Measurements from ENCODE around the gene NCBP2.
A peak's percentile ranks its signal among the peaks of the same experiment; 100 is the strongest.

Gene NCBP2

DNA sequence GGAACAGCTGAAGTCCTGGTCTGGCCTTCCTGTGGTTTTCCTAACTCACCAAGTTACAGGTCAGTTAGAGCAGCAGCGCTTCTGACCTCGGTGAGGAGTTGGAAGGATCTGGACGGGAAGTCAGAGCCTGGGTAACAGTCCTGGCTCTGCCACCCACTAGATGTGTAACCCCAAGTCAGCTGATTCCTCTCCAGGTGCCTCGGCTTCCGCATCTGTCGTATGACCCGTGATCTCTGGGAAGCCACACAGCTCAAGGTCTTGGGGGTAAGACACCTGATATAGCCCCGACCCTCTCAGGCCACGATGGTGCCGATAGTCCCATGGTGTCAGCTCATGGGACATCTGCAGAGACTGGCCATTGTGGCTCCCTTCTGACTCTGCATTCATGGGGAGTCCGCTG is 34.6 kb upstream of the NCBP2 start:
- H3K18ac ChIP-seq (ENCODE audit: low read length) = no peak overlapping the region
- no peak overlapping the region for H2BK15ac ChIP-seq (replicated peaks; ENCODE audit: low read depth)
- no peaks in the 10 kb centered on the region for H3K4me1 ChIP-seq (ENCODE audit: control insufficient read depth, low read depth, low read length)
- H3K79me2 ChIP-seq (ENCODE audit: control insufficient read depth, insufficient read depth, low read length) = no peaks in the 10 kb centered on the region
- H3K56ac ChIP-seq (ENCODE audit: low read length) = no peak overlapping the region
- no peak overlapping the region for H2BK5ac ChIP-seq (ENCODE audit: low read length)
- H3K79me1 ChIP-seq (ENCODE audit: low read length) = no peaks in the 10 kb centered on the region
- no peak overlapping the region for H4K5ac ChIP-seq (ENCODE audit: low read length)
- no peak overlapping the region for H3K4me2 ChIP-seq (ENCODE audit: low read length)
- WGBS (ENCODE audit: extremely low coverage, insufficient coverage, low lambda C conversion rate) = no CpG with 5 or more reads among the region's 11 CpGs
- H3K23ac ChIP-seq (ENCODE audit: low read length) = no peak overlapping the region
- no peaks in the 10 kb centered on the region for H3K36me3 ChIP-seq (ENCODE audit: control insufficient read depth, insufficient read depth, low read length)
- no peak overlapping the region for H2BK120ac ChIP-seq (ENCODE audit: low read depth, low read length)
- no peak overlapping the region for H4K8ac ChIP-seq (ENCODE audit: low read depth, low read length)
- no peaks in the 10 kb centered on the region for H3K27me3 ChIP-seq (ENCODE audit: insufficient read depth, low read length, poor library complexity)
- no peak overlapping the region for H3K27ac ChIP-seq (ENCODE audit: low read depth, low read length)
- no peak overlapping the region for H3K9ac ChIP-seq (ENCODE audit: low read length)
- DNase-seq = no peak
- no peak overlapping the region for H2AK5ac ChIP-seq (ENCODE audit: low read length)
- no peak overlapping the region for H3K4ac ChIP-seq (ENCODE audit: low read depth, low read length)
- H3K4me3 ChIP-seq (ENCODE audit: low read length) = no peak overlapping the region

DNA sequence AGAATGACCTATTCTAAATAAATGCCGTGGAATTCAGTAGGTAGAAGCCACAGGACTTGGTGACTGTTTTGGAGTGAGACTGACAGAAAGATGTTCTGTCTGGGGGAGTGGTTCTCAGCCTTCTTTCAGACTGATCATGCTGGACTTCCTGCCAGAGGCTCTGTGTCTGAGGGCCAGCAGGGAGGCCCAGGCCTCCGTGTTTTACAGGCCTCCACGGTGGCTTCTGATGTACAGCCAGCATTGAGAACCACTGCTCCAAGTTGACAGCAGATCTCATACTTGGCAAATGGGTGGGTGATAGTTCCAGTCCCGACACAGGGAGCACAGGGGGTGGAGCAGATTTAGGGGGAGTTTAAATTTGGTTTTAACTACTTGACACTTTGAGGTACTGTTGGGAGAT is 33.0 kb upstream of the NCBP2 start:
- H3K79me2 ChIP-seq (ENCODE audit: control insufficient read depth, insufficient read depth, low read length) = no peaks in the 10 kb centered on the region
- no peak overlapping the region for H3K9ac ChIP-seq (ENCODE audit: low read length)
- H3K36me3 ChIP-seq (ENCODE audit: control insufficient read depth, insufficient read depth, low read length) = no peaks in the 10 kb centered on the region
- WGBS (ENCODE audit: extremely low coverage, insufficient coverage, low lambda C conversion rate) = no CpG with 5 or more reads among the region's 4 CpGs
- H2BK120ac ChIP-seq (ENCODE audit: low read depth, low read length) = no peak overlapping the region
- no peak overlapping the region for H2BK5ac ChIP-seq (ENCODE audit: low read length)
- no peak overlapping the region for H3K56ac ChIP-seq (ENCODE audit: low read length)
- H2AK5ac ChIP-seq (ENCODE audit: low read length) = no peak overlapping the region
- no peak overlapping the region for H3K4me2 ChIP-seq (ENCODE audit: low read length)
- DNase-seq = no peak
- H3K4me3 ChIP-seq (ENCODE audit: low read length) = no peak overlapping the region
- H3K27ac ChIP-seq (ENCODE audit: low read depth, low read length) = no peak overlapping the region
- H3K27me3 ChIP-seq (ENCODE audit: insufficient read depth, low read length, poor library complexity) = peaks cover 2% of the 10 kb centered on the region
- H4K5ac ChIP-seq (ENCODE audit: low read length) = no peak overlapping the region
- no peak overlapping the region for H2BK15ac ChIP-seq (replicated peaks; ENCODE audit: low read depth)
- H3K4me1 ChIP-seq (ENCODE audit: control insufficient read depth, low read depth, low read length) = no peaks in the 10 kb centered on the region
- H3K4ac ChIP-seq (ENCODE audit: low read depth, low read length) = no peak overlapping the region
- no peak overlapping the region for H3K18ac ChIP-seq (ENCODE audit: low read length)
- H3K23ac ChIP-seq (ENCODE audit: low read length) = no peak overlapping the region
- no peaks in the 10 kb centered on the region for H3K79me1 ChIP-seq (ENCODE audit: low read length)
- H4K8ac ChIP-seq (ENCODE audit: low read depth, low read length) = no peak overlapping the region

DNA sequence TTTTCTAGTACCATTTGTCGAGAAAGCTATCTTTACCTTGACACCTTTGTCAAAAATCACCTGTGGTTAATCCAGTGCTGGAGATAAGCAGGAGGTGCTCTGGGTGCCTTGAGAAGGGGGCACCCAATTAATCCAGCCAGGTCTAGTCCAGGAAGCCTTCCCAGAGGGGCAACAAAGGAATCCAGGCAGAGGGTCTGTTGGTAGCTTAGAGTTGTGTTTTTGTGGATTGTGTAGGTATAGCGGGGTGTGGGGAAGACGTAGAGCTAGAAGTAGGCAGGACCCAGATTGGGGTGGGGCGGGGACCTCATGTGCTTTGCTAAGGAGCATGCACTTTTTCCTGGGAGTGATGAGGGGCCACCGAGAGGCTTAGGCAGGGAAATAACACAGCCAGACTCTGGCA is 32.3 kb upstream of the NCBP2 start:
- Histone ChIP-seq H3K9ac (ENCODE audit: low read length) (no peak overlapping the region), H3K4me1 (ENCODE audit: control insufficient read depth, low read depth, low read length) (no peaks in the 10 kb centered on the region), H3K27me3 (ENCODE audit: insufficient read depth, low read length, poor library complexity) (peaks cover 3% of the 10 kb centered on the region), H3K36me3 (ENCODE audit: control insufficient read depth, insufficient read depth, low read length) (no peaks in the 10 kb centered on the region), H2BK5ac (ENCODE audit: low read length) (no peak overlapping the region), H3K4me3 (ENCODE audit: low read length) (no peak overlapping the region), H3K18ac (ENCODE audit: low read length) (no peak overlapping the region), H2BK15ac (replicated peaks; ENCODE audit: low read depth) (no peak overlapping the region), H3K79me1 (ENCODE audit: low read length) (no peaks in the 10 kb centered on the region), H4K5ac (ENCODE audit: low read length) (no peak overlapping the region), H4K8ac (ENCODE audit: low read depth, low read length) (no peak overlapping the region), H3K4ac (ENCODE audit: low read depth, low read length) (no peak overlapping the region), H2BK120ac (ENCODE audit: low read depth, low read length) (no peak overlapping the region), H3K79me2 (ENCODE audit: control insufficient read depth, insufficient read depth, low read length) (no peaks in the 10 kb centered on the region), H2AK5ac (ENCODE audit: low read length) (no peak overlapping the region), H3K23ac (ENCODE audit: low read length) (no peak overlapping the region), H3K27ac (ENCODE audit: low read depth, low read length) (no peak overlapping the region), H3K56ac (ENCODE audit: low read length) (no peak overlapping the region), H3K4me2 (ENCODE audit: low read length) (no peak overlapping the region)
- whole genome bisulfite sequencing (ENCODE audit: extremely low coverage, insufficient coverage, low lambda C conversion rate) = no CpG with 5 or more reads among the region's 5 CpGs
- peak; percentile 37 for DNase-seq

DNA sequence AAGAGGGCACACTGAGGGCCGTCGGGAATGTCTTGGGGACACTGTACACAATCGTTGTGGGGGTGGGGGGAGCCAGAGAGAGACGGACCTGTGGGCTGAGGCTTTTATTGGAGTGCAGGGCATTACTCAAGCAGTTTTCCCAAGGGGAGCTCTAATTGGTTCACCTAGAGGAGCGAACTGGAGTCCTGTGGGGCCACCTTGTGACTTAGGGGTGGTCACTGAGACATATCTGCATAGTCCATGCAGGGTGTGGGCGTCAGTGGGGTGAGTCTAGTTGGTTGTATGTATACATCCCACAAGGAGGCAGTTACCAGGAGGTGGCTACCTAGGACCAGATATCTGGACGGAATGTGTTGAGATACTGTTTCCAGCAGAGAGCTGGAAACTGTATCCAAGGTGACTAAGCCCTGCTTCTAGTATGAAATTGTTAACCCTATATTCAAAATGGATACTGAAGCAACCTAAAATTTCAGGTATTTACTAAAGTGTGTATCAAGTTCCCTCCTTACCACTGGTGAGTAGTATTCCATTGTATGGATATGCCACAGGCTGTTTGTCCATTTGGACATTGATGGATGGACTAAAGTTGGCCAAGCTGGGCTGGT is 28.9 kb upstream of the NCBP2 start:
- no peak overlapping the region for H2BK5ac ChIP-seq (ENCODE audit: low read length)
- no peak overlapping the region for H3K4ac ChIP-seq (ENCODE audit: low read depth, low read length)
- no peak overlapping the region for H3K4me3 ChIP-seq (ENCODE audit: low read length)
- no peak overlapping the region for H3K18ac ChIP-seq (ENCODE audit: low read length)
- H2BK120ac ChIP-seq (ENCODE audit: low read depth, low read length) = no peak overlapping the region
- no peaks in the 10 kb centered on the region for H3K36me3 ChIP-seq (ENCODE audit: control insufficient read depth, insufficient read depth, low read length)
- H2AK5ac ChIP-seq (ENCODE audit: low read length) = no peak overlapping the region
- H2BK15ac ChIP-seq (replicated peaks; ENCODE audit: low read depth) = no peak overlapping the region
- no peak overlapping the region for H4K5ac ChIP-seq (ENCODE audit: low read length)
- H3K27me3 ChIP-seq (ENCODE audit: insufficient read depth, low read length, poor library complexity) = peaks cover 29% of the 10 kb centered on the region
- H3K79me2 ChIP-seq (ENCODE audit: control insufficient read depth, insufficient read depth, low read length) = no peaks in the 10 kb centered on the region
- H3K79me1 ChIP-seq (ENCODE audit: low read length) = no peaks in the 10 kb centered on the region
- WGBS (ENCODE audit: extremely low coverage, insufficient coverage, low lambda C conversion rate) = no CpG with 5 or more reads among the region's 7 CpGs
- H3K23ac ChIP-seq (ENCODE audit: low read length) = no peak overlapping the region
- no peak overlapping the region for H3K56ac ChIP-seq (ENCODE audit: low read length)
- no peak overlapping the region for H4K8ac ChIP-seq (ENCODE audit: low read depth, low read length)
- DNase-seq = no peak
- H3K4me1 ChIP-seq (ENCODE audit: control insufficient read depth, low read depth, low read length) = no peaks in the 10 kb centered on the region
- no peak overlapping the region for H3K4me2 ChIP-seq (ENCODE audit: low read length)
- H3K9ac ChIP-seq (ENCODE audit: low read length) = no peak overlapping the region
- no peak overlapping the region for H3K27ac ChIP-seq (ENCODE audit: low read depth, low read length)

DNA sequence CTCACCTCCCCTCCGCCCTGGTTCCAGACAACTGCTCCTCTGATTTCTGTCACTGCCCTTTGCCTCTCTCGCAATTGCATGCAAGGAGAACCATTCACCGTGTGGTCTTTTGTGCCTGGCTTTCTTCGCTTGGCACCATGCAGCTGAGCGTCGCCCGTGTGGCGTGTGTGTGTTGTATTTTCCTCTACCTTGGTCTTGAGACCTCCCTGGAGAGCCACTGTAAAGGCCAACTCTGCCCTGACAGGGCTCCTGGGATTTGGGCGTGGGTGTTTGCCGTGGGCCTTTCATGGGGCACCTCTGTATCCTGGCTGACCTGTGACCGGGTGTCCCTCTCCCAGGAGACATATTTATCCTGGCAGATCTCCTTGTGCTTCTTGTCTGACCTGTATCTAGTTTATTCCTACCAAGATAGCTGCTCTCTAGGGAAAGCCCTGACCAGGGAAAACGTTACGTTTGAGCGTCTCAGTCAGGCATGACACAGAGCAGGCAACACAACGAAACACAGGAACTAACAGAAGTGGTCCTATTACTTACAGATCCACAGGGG is 28.3 kb upstream of the NCBP2 start:
- H3K4me2 ChIP-seq (ENCODE audit: low read length) = no peak overlapping the region
- H3K4me3 ChIP-seq (ENCODE audit: low read length) = no peak overlapping the region
- H3K4me1 ChIP-seq (ENCODE audit: control insufficient read depth, low read depth, low read length) = no peaks in the 10 kb centered on the region
- H3K79me2 ChIP-seq (ENCODE audit: control insufficient read depth, insufficient read depth, low read length) = no peaks in the 10 kb centered on the region
- H3K4ac ChIP-seq (ENCODE audit: low read depth, low read length) = no peak overlapping the region
- no peak overlapping the region for H2BK15ac ChIP-seq (replicated peaks; ENCODE audit: low read depth)
- H3K18ac ChIP-seq (ENCODE audit: low read length) = no peak overlapping the region
- H2BK120ac ChIP-seq (ENCODE audit: low read depth, low read length) = no peak overlapping the region
- H2AK5ac ChIP-seq (ENCODE audit: low read length) = no peak overlapping the region
- DNase-seq = no peak
- WGBS (ENCODE audit: extremely low coverage, insufficient coverage, low lambda C conversion rate) = no CpG with 5 or more reads among the region's 15 CpGs
- H4K8ac ChIP-seq (ENCODE audit: low read depth, low read length) = no peak overlapping the region
- H4K5ac ChIP-seq (ENCODE audit: low read length) = no peak overlapping the region
- H3K56ac ChIP-seq (ENCODE audit: low read length) = no peak overlapping the region
- H3K23ac ChIP-seq (ENCODE audit: low read length) = peak overlapping the region; percentile 50
- H3K79me1 ChIP-seq (ENCODE audit: low read length) = no peaks in the 10 kb centered on the region
- no peak overlapping the region for H3K27ac ChIP-seq (ENCODE audit: low read depth, low read length)
- no peaks in the 10 kb centered on the region for H3K36me3 ChIP-seq (ENCODE audit: control insufficient read depth, insufficient read depth, low read length)
- H3K27me3 ChIP-seq (ENCODE audit: insufficient read depth, low read length, poor library complexity) = peaks cover 35% of the 10 kb centered on the region
- H2BK5ac ChIP-seq (ENCODE audit: low read length) = no peak overlapping the region
- H3K9ac ChIP-seq (ENCODE audit: low read length) = no peak overlapping the region
